ENCODE data around the gene GPRIN2.
"Not testable (repeated sequence)": the region's sequence is repeated elsewhere in the genome, so short reads cannot be mapped to it uniquely, and the experiment has no call there.

Gene GPRIN2

GRCh38 chr10:46556515-46557318 lies at the start of gene GPRIN2:
Gene GPRIN2, minus strand, starts transcription at chr10:46556658. Its CDS starts 5,922 bp downstream, at chr10:46550736.
- ATAC-seq, result no peak

- ATAC-seq, result peak; percentile 65 to 74
Observed at GRCh38 chr10:46600516-46600915, 44.1 kb upstream of the GPRIN2 start.

- peak; percentile 73 to 78 for ATAC-seq
Observed at GRCh38 chr10:46597616-46598246, 41.3 kb upstream of the GPRIN2 start.

DNA sequence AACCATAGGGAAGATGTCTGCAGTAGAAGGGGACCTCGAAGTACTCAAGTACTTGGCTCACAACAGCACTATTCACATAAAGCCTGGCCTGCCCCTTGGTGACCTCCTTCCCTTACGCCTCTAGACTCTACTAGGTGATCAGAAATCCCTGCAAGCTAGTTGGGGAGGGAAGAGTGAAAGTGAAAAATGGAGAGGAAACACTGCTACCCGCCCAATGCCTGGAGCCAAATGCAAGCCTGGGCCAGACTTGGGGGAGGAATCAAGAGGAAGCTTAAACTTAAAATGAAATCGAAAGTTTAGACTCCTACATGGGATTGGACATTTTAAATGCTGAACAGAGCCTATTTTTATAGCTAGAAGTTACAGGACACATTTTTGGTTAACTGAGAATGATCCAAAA lies 40.1 kb upstream of the GPRIN2 start:
- ATAC-seq, result not testable (repeated sequence)

GRCh38 chr10:46594453-46595063 lies 38.1 kb upstream of the GPRIN2 start:
- not testable (repeated sequence) for ATAC-seq

- ATAC-seq, result not testable (repeated sequence)
Observed at GRCh38 chr10:46593307-46593706, 36.8 kb upstream of the GPRIN2 start.

- ATAC-seq, result not testable (repeated sequence)
Observed at GRCh38 chr10:46591053-46591452, 34.6 kb upstream of the GPRIN2 start.

DNA sequence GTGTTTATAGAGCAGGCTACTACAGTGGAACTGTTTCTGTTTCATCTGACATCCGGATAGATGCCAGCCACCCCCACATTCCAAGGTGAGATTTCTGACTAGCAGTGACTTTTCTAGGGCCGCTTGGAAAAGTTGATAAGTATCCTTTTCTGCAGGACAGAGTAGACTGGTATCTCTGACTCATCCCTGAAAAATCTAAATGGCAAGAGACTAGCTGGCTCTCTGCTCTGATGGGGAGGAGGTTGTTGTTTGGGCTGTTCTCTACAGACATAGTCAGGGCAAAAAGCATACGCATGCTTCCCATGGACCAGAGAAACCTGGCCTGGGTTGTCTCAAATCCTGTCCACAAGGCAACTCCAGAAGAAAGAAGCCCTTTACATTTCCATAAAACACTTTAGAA lies 33.1 kb upstream of the GPRIN2 start:
- ATAC-seq, result not testable (repeated sequence)

- ATAC-seq, result peak in 1 of 2 donors; percentile 6
Observed at GRCh38 chr10:46588221-46588620, 31.8 kb upstream of the GPRIN2 start.

GRCh38 chr10:46587546-46587945 lies 31.1 kb upstream of the GPRIN2 start:
- not testable (repeated sequence) for ATAC-seq

DNA sequence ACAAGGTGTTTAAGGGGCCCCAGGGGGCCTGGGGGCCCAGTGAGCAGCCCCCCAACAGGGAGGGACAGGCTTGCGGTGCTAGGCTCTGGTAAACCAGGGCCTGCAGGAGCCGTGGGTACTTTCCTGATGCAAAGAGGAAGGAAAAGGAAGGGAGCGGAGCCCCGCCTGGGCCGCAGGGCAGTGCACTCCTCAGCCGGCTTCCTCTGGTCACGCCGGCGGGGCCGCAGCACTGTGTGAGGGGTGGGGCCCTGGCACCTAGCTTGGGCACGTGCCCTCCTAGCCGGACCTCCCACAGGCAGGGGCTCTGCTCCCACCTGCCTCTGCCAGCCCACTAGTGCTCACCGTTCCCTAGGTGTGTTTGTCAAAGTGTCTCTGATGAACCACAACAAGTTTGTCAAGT lies 28.8 kb upstream of the GPRIN2 start:
- not testable (repeated sequence) for ATAC-seq

GRCh38 chr10:46584196-46584595 lies 27.7 kb upstream of the GPRIN2 start:
- not testable (repeated sequence) for ATAC-seq

DNA sequence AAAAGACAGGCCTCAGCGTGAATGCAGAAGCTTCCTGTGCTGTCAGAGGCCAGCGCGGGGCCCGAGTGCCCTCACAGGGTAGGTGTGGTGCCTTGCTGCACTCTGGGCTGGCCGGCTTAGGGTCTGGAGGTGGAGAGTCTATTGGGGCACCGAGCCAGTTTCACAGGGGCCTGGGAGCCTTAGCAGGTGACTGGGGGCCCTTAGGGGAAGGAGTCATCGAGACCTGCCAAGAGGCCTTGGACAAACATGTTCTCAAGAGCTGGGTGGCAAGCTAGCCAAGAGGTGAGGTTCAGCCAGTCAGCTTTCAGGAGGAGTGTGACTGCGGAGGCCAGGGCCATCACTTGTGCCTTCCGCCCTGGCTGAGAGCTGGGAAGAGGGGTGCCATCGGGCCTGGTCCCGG lies 26.1 kb upstream of the GPRIN2 start:
- ATAC-seq, result not testable (repeated sequence)

- ATAC-seq, result not testable (repeated sequence)
Observed at GRCh38 chr10:46581997-46582396, 25.5 kb upstream of the GPRIN2 start.

- not testable (repeated sequence) for ATAC-seq
Observed at GRCh38 chr10:46579378-46579777, 22.9 kb upstream of the GPRIN2 start.

DNA sequence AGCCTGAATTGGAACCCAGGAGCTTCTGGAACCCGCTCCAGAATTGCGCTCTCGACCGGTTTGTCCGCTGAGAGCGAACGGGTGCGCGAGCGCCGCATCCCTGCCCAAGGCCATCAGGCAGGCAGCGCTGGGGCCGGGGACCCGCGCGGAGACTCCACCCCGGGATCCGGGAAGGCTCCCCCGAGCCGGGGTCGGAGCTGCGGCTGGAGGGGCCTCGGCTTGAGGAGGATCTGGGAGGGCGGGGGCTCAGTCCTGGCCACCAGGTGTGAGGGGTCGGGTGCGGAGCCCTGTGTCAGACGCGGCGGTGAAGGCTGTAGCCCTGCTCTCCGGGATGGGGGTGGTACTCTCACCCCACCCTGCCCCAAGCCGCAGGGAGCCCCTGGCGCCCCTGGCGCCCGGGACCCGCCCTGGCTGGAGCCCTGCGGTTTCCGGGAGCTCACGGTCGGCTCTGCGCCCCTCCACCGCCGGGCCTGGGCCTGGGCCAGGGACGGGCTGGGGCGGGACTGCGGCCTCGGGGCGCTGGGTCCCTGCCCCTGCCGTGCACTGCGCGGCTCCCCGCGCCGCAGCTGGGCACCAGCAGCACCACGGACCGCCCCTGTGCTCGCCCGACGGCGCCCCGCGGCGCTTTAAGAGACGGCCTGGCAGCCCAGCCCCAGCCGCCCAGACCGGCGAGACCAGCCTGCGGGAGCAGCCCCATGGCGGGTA lies 22.2 kb upstream of the GPRIN2 start, which contains the start of gene SYT15:
Gene SYT15 (plus strand): TSS at position 655 of the 705 bp plus-strand sequence. CDS start 41 bp downstream, at position 696.
- not testable (repeated sequence) for ATAC-seq

GRCh38 chr10:46577624-46578473 lies 21.4 kb upstream of the GPRIN2 start:
- ATAC-seq, result not testable (repeated sequence)

DNA sequence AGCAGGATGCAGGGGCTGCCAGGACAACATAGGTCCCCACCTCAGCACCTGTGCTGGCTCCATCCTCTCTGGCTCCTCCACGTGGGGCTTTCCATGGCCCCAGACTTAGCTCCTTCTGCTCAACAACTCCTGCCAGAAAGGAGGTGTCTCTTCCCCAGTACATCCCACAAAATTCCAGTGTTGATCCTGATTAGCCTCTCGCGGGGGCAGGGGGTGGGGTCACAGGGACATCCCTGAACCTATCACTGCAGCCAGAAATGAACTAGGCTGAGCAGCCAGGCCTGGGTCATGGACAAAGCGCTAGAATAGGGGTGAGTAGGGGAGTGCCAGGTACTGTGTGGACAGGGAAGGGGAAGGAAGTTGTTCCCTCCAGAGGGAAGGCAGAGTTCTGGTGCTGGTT lies 17.4 kb upstream of the GPRIN2 start:
- ATAC-seq, result not testable (repeated sequence)

DNA sequence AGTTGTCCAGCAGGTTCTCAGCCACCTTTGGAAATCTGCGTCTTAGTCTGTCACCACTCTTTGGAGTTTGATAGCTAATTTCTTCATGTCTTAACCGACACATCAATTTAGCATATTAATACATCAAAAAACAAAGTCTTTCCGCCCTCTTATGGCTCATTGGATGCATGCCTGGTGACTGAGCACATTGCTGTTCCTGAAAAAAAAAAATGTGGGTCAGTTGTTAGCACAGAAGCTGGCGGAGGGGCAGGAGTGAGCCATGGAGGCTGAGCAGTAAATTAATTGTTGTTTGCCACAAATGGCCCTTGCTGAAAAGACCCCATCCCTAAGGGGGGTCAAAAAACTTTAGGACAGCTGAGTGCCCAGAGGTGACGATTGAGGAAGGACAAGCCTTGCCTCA lies 16.9 kb upstream of the GPRIN2 start:
- not testable (repeated sequence) for ATAC-seq

DNA sequence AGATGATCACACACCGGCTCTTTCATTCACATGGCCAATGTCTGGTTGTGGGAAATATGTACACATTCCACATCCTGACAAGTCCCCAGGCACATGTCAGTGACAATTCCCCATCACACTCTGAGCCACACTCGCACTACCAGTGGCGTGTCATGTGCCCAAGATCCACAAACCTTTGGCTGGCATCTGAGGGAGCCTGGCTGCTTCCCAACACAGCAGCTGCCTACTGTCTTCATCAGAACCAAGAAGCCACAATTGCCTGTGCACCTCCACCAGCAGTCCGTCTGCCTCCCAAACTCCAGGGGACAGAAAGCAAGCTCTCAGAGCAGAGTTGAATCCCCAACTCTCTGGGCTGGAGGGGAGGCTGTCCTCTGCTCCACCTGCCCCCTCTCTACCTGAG lies 16.3 kb upstream of the GPRIN2 start:
- not testable (repeated sequence) for ATAC-seq

DNA sequence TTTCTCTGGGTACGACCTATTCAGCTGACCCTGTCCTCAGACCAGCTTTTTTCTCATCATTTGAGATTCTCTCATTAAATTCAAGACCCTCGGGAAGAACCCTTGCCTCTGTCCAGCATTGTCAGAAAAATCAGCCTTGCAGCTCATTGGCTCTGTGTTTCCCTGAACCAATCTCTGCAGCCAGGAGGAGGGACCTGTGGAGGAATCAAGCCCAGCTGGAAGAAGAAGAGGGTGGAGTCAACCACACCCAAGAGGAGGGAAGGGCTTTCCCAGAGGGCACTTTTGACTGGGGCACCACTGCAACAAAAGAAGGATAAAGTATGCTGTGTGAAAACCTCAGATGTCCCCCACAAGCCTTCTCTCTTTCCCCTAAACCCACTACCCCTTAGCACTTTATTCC lies 14.2 kb upstream of the GPRIN2 start:
- ATAC-seq, result not testable (repeated sequence)

GRCh38 chr10:46567151-46567550 lies 10.7 kb upstream of the GPRIN2 start:
- ATAC-seq, result not testable (repeated sequence)

Measured in activated CD4-positive, CD25-positive, alpha-beta regulatory T cell treated with anti-CD3 and anti-CD28 coated beads, Interleukin-2, amount 50 U/mL, for 24 hours (primary cell).